ENCODE results near the gene PRPF40B.

- TF ChIP-seq CTCF (IDR thresholded peaks at IDR 0.05; ENCODE audit: insufficient read depth, low read length, poor library complexity, severe bottlenecking): no peak
- TF ChIP-seq EZH2phosphoT487 (conservative IDR thresholded peaks at IDR 0.05; ENCODE audit: low read length): no peak
These were observed 3.5 kb downstream of the PRPF40B start for GRCh38 chr12:49626836-49627235.
